Stimulated activated CD4-positive, alpha-beta T cell treated with anti-CD3 and anti-CD28 coated beads, Interleukin-2, amount 100 ng/mL, for 48 hours (primary cell): Measurements from ENCODE around the gene ANKRD35.
A peak's percentile ranks its signal among the peaks of the same experiment; 100 is the strongest.

Experiments used
- DNase-seq, 2 donors: peaks; one replicate each; pipeline ENCODE4 v3.0.0-alpha.2; 2020

Gene ANKRD35

GRCh38 chr1:145895471-145895870 is 9.8 kb upstream of the ANKRD35 start:
- no peak for DNase-seq

- no peak for DNase-seq
Observed at GRCh38 chr1:145893306-145894055, 7.8 kb upstream of the ANKRD35 start.

DNA sequence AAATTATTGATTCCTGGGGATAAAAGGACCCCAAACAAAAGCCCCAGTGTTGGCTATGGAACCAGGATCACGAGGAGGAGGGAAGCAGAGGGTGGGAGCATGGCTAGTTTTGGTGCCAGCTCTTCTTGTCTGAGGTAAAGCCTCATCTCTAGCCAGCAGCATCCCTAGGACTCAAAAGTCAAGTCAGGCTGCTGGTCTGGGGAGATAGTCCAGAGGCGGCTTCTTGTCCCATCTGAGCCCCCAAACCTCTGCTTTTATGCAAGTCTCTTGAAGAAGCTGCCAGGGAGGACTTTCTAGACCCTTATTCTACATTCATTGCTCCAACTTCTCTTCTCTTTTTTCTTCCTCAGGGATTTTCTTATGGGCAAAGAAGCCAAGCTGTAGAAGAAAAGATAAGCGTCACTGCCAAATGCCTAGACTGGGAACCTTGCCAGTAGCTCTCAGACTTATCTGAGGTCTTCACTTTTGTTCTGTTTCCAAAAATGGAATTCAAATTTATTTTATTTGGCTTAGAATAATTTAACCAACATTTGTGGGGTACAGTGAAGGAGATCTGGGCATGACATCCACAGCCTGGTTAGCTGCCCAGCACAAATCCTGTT is 6.9 kb upstream of the ANKRD35 start:
- DNase-seq: no peak

DNA sequence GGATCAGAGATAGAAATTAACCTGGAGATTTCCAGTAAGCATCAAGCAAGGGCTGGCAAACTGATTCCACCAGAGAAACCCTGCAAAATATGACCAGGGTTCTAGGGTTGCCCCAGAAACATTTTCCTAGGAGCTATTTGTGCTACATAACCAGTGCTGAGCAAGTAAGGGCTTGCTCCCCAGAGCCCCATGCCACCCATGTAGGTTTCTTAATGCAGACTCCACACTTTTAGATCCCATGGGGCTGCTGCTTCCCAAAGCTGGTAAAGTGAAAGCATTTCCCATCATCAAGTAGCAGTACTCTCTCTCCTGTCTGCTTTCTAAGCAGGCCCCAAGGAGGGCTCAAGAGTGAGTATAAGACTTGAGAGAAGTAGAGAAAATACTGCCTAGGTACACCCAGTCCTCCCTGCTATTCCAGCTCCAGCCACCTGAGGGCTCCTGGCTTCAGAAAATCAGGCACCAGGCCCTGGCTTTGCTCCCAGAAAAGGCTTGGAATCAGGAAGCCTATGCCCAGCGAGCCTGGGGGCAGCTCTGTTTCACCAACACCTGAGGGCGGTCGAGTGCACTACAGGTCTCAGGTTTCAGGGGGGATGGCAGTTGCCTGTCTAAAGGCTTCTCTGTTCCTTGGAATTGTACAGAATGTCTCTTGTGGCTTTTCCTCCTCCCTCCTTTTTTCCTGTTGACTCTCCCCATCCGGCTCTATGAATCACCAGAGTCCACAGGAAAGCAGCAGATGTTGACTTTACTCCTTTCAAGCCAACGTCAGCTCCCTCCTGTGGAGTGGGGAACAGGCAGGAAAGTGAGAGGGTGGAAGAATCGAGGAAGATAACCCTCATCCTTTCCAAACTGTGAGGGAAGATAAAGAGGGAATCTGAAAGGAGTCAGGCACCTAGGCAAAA is 6.2 kb upstream of the ANKRD35 start:
- DNase-seq: peak; percentile 45 to 55

GRCh38 chr1:145891143-145891542 is 5.5 kb upstream of the ANKRD35 start:
- no peak for DNase-seq

GRCh38 chr1:145889722-145890121 is 4.1 kb upstream of the ANKRD35 start:
- no peak for DNase-seq

DNA sequence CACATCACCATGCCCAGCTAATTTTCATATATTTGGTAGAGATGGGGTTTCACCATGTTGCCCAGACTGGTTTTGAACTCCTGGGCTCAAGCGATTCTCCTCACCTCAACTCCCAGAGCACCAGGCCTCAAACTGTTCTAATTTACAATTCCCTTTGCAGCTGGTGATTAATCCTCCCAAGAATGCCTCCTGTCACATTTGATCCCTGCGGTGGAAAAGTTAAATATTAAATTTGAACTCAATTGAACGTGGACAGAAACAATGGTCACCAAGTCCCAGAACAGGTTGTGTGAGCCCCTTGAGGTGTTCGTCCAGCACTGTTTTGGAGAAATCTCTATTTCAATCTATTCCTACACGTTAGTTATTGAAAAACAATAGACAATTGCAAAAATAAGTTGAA is 2.0 kb upstream of the ANKRD35 start:
- no peak for DNase-seq

- no peak for DNase-seq
Observed at GRCh38 chr1:145886816-145887215, 1.1 kb upstream of the ANKRD35 start.

GRCh38 chr1:145886390-145886789 is 724 bp upstream of the ANKRD35 start:
- DNase-seq: no peak

- no peak for DNase-seq
Observed at GRCh38 chr1:145884675-145885074, 991 bp downstream of the ANKRD35 start.

DNA sequence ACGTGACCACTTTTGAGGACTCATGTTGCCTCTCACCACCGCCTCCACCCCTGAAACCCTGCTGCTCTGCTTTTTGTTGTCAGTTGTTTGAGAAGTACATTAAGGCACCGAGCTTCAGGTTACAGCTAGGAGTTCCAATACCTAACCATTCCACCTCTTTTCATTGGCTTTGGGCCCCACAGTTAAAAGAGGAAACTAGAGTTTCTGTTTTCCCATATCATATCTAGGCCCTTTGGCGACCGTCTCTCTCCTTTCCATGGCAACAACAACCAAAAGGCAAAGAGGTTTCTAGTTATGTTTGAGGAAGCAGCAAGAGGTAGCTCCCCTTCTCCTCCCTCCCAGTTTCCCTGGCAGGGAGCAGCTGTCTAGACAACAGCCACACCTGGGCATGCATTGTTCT is 5.9 kb downstream of the ANKRD35 start:
- DNase-seq: no peak

- no peak for DNase-seq
Observed at GRCh38 chr1:145878724-145879123, 6.9 kb downstream of the ANKRD35 start.

DNA sequence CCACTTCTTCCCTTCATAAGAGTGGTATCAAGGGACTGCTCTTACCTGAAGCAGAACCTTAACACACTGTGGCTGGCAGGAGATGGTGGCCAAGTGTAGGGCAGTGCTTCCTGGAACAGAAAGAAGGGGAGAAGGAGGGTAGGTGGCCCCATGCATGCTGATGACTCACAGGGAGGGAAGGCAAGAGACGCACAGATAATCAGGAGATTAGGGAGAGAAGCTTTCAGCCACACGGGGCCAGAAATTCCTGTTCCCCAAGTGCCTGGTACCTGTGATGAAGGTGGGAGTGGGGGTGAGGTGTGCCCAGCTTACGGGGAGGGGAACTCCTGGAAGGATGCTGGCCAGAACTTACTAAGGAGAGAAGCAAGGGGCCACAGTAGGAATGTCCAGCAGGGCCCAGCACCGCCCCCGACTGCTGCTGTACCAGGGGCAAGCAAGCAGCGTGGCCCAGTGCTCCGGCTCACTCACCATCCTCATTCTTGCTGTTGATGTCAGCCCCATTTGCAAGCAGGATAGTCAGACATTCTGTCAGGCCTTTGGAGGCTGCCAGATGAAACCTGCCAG is 7.7 kb downstream of the ANKRD35 start:
- no peak for DNase-seq

GRCh38 chr1:145874646-145875045 is 11.0 kb downstream of the ANKRD35 start:
- DNase-seq: no peak

DNA sequence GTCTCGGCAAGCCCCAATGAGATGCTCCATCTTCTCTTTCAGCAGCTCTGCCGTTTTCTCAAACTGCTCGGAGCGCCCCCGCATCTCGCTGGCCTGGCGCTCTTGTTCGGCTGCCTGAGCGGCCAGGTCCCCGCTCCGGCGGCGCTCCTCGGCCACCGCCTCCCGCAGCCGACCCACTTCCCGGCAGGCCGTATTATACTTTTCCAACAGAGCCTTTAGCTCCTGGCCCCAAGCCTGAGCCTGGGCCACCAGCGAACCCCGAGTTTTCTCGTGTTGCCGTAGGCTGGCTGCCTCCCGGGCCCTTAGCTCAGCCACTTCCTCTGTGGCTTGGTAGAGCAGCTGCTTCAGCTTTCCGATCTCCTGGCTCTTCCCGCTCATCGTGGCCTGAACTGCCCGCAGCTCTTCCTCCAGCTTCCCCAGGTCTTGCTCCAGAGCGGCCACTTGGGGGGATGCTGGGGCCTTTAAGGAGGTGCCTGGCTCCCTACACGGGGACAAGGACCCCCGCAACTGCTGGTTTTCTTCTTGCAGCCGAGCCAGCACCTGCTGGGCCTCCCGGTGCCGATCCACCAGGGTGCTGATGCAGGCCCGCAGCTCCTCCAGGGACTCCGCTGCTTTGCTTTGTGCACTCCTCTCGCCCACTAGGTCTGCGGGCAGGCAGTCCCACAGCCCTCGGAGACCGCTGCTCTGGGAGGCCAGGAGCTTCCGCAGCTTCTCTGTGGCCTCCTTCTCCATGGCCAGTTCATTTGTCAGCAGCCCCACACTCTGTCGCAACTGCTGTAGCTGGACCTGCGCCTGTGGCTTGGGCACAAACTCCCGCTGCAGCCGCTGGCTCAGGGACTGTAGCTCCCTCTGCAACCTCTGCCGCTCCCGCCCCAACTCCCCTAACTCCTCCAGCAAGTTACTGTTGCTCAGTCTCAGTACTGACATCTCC is 13.4 kb downstream of the ANKRD35 start:
- peak; percentile 28 to 30 for DNase-seq

GRCh38 chr1:145868232-145868631 is 17.4 kb downstream of the ANKRD35 start:
- no peak for DNase-seq

DNA sequence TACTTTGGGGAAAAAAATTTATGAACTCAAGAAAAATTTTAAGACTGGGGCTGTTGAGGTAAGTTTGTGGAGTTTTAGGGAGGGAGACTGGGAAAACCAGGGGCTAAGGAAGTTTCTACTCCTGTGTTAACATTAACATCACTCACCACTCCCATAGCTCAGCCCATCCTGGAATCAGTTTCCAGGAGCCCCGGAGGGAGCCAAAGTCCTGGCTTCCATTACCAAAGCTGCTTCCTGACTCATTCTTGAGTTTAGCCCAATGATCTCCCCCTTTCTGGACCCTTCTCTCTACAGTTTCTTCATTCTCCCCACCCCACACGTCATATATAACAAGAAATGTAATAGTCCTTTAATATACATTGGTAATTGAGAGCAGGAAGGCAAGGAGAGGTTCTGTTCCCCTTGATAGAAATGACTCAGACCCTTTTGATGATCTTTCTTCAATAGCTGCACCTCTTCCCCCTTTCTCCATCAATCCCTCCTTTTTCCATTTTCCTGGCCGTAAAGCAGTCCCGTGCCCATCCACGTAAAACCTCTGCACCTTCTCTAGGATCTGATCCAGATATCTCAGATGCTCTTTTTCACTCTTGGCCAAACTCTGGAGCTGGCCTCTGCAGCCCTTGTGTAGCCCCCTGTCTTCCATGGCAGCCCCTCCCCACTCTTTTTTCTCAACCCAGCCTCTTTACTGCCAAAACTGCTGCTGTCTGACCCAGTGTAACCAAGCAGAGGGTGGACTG is 22.2 kb downstream of the ANKRD35 start:
- no peak for DNase-seq

DNA sequence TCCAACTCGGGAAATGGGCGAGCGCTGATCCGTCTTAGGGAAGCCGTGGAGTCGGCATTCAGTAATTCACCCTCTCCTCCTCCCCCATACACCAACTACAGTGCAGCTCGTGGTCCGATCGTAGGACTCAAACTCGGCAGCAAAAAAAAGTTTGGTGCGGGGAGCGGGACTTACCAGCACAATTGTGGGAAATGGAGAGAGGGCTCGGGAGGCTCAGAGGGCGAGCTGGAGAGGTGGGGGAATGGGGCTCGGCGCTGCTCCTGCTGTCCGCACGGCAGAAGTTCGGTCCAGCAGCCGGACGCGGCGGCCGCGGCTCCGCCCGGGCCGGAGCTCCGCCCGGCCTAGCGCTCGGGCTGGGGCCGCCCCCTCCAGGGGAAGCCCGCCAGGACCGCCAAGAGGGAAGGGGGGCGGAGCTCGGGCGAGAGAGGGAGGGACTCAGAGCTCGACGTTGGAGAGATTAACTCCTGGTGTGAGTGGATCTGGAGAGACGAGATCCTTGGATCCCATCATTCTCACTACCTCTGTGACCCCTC is 26.1 kb downstream of the ANKRD35 start:
- DNase-seq: peak; percentile 64 to 71

- DNase-seq: peak; percentile 79 to 83
Observed at GRCh38 chr1:145858901-145859490, 26.7 kb downstream of the ANKRD35 start, which contains the start of gene PIAS3. Gene PIAS3 (minus strand): TSS chr1:145859081. CDS start chr1:145858990, 91 bp downstream.

DNA sequence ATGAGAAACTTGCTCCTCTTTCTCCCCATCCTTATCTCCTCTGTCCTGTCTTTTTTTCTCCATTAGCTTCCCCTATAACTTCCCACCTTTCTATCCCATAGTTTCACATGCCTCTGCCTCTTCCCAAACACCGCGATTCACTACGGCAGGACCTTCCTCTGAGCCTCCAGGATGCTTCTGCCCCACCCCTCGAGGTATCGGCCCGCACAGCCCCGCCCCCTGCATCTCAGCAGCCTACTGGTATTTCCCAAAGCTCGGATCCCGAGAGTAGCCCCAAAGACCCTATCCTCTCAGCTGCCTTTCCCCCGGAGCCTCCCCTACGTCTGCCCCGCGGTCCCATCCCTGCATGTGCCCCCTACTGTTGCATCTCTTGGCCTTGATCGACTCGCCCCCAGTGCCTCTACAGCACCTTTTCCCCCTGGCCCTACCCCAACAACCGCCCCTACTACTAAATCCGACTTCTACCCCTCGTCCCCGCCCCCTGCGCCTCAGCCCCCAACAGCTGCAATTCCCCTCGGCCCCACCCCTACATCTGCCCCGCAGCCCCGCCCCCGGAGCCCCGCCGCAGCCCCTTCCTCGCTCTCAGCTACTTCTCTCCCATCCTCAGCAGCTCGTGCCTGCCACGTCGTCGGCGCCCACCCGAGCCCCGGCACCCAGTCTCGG is 27.3 kb downstream of the ANKRD35 start:
- peak; percentile 36 to 43 for DNase-seq
